GM19099 (cell line): Measurements from ENCODE around the gene SLC3A2.

Experiments
- POLR2A ChIP-seq: IDR thresholded peaks from 3 replicates; pipeline ENCODE4 v1.6.1; 2011; ENCODE audit warnings: low read depth; ENCODE audit not compliant: insufficient read length; ENCODE audit errors: extremely low read depth

SLC3A2 gene

GRCh38 chr11:62847767-62848314 is 32.9 kb upstream of the SLC3A2 start:
- no peak for TF ChIP-seq POLR2A

- TF ChIP-seq POLR2A, result peak; percentile 48
Observed at GRCh38 chr11:62850911-62851806, 29.5 kb upstream of the SLC3A2 start.

- peak; percentile 21 for TF ChIP-seq POLR2A
Observed at GRCh38 chr11:62851807-62852522, 28.7 kb upstream of the SLC3A2 start.

GRCh38 chr11:62852523-62853188 is 28.0 kb upstream of the SLC3A2 start:
- TF ChIP-seq POLR2A, result peak; percentile 24

- peak; percentile 40 for TF ChIP-seq POLR2A
Observed at GRCh38 chr11:62853279-62853965, 27.3 kb upstream of the SLC3A2 start.

GRCh38 chr11:62854013-62854824 is 26.5 kb upstream of the SLC3A2 start:
- peak; percentile 16 for TF ChIP-seq POLR2A

- no peak for TF ChIP-seq POLR2A
Observed at GRCh38 chr11:62854825-62855570, 25.7 kb upstream of the SLC3A2 start.

GRCh38 chr11:62855571-62856332 is 24.9 kb upstream of the SLC3A2 start:
- peak; percentile 100 for TF ChIP-seq POLR2A

- no peak for TF ChIP-seq POLR2A
Observed at GRCh38 chr11:62856333-62856895, 24.3 kb upstream of the SLC3A2 start.

GRCh38 chr11:62857541-62857982 is 23.1 kb upstream of the SLC3A2 start:
- TF ChIP-seq POLR2A, result no peak

- no peak for TF ChIP-seq POLR2A
Observed at GRCh38 chr11:62858201-62858600, 22.5 kb upstream of the SLC3A2 start.

GRCh38 chr11:62860835-62861563 is 19.7 kb upstream of the SLC3A2 start:
- TF ChIP-seq POLR2A, result no peak
